SJCRH30 (cell line): ENCODE results near the gene ZNF143. TPM values are rescaled to one million over a fixed set of nuclear protein-coding genes. Genes with fewer than 3 reads are reported as not detected.
"Not testable (repeated sequence)": the region's sequence is repeated elsewhere in the genome, so short reads cannot be mapped to it uniquely, and the experiment has no call there.

ENCODE experiments used
- DNase-seq, 2 experiments: peaks; one replicate each; pipeline ENCODE4 v3.0.0-alpha.2; 2015 to 2020
- H3K27ac ChIP-seq: fragments of 250-450 bp; sonication (Bioruptor Pico); 2 replicates; pipeline ENCODE4 v1.5.1; 2020; ENCODE audit warnings: mild to moderate bottlenecking, moderate library complexity
- H3K27me3 ChIP-seq: fragments of 250-450 bp; sonication (Bioruptor Pico); 2 replicates; pipeline ENCODE4 v1.5.1; 2020; ENCODE audit warnings: mild to moderate bottlenecking, moderate library complexity
- H3K36me3 ChIP-seq: fragments of 250-450 bp; sonication (Bioruptor Pico); 2 replicates; pipeline ENCODE4 v1.5.1; 2020; ENCODE audit warnings: mild to moderate bottlenecking, moderate library complexity
- H3K4me1 ChIP-seq: fragments of 250-450 bp; sonication (Bioruptor Pico); 2 replicates; pipeline ENCODE4 v1.5.1; 2020; ENCODE audit warnings: mild to moderate bottlenecking, moderate library complexity
- H3K4me3 ChIP-seq: fragments of 250-450 bp; sonication (Bioruptor Pico); 2 replicates; pipeline ENCODE4 v1.5.1; 2020; ENCODE audit warnings: mild to moderate bottlenecking, moderate library complexity
- H3K9me3 ChIP-seq: fragments of 250-450 bp; sonication (Bioruptor Pico); replicated peaks from 2 replicates; pipeline ENCODE4 v1.5.1; 2020; ENCODE audit warnings: mild to moderate bottlenecking, moderate library complexity
- total RNA-seq: library from RNA; depleted of rRNA; stranded (reverse); fragments of >200 nt; shearing (Covaris generic); gene quantifications from 2 replicates; pipeline ENCODE4 v1.2.3, GENCODE V29; 2014

Gene ZNF143
- total RNA-seq, 1 experiment from 2014 or later = 25.5 TPM

- peaks cover 38% of the 10 kb centered on the region for H3K36me3 ChIP-seq
- H3K4me1 ChIP-seq = no peaks in the 10 kb centered on the region
- no peak overlapping the region for H3K27ac ChIP-seq
- DNase-seq = no peak
- H3K27me3 ChIP-seq = no peaks in the 10 kb centered on the region
- H3K4me3 ChIP-seq = no peak overlapping the region
- H3K9me3 ChIP-seq = no peaks in the 10 kb centered on the region
These were observed 19.1 kb downstream of the ZNF143 start for GRCh38 chr11:9479899-9480298.

GRCh38 chr11:9489080-9489765, 28.4 kb downstream of the ZNF143 start:
- Histone ChIP-seq H3K27ac (no peak overlapping the region), H3K4me1 (no peaks in the 10 kb centered on the region), H3K9me3 (no peaks in the 10 kb centered on the region), H3K36me3 (peaks cover 27% of the 10 kb centered on the region), H3K4me3 (no peak overlapping the region), H3K27me3 (no peaks in the 10 kb centered on the region)
- DNase-seq = no peak

- no peaks in the 10 kb centered on the region for H3K4me1 ChIP-seq
- H3K4me3 ChIP-seq = no peak overlapping the region
- H3K27ac ChIP-seq = no peak overlapping the region
- H3K9me3 ChIP-seq = no peaks in the 10 kb centered on the region
- peak in 1 of 2 experiments; percentile 28 for DNase-seq
- peaks cover 32% of the 10 kb centered on the region for H3K36me3 ChIP-seq
- no peaks in the 10 kb centered on the region for H3K27me3 ChIP-seq
These were observed 29.6 kb downstream of the ZNF143 start for GRCh38 chr11:9490376-9490775.

DNA sequence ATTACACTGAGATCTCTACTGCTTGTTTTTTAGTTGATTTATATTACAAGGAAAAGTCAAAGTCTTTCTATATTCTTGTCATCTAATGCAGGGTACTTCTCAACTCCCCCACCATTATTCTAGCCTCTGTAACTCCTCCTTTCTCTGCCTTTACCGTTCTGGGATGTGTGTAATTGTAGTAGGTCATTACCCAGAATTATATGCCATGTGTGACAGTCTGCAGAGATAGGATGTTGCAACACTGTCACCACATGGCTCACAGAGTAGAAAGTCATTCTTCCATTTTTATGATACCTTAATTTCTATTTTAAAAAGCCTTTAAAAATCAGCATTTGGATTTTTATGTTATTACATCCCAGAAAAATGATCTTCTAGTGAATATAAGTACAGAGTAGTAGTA, 32.7 kb downstream of the ZNF143 start:
- no peak overlapping the region for H3K27ac ChIP-seq

DNA sequence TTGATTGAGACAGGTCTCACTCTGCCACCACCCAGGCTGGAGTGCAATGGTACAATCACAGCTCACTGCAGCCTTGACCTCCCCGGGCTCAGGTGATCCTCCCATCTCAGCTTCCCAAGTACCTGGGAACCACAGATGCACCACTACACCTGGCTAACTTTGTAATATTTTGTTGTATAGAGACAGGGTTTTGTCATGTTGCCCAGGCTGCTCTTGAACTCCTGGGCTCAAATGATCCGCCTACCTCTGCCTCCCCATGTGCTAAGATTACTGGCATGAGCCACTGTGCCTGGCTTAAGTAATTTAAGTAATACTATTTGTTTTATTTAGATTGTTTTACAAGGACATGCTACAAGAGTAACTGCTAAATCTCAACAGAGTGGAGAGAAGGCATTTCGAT, 33.5 kb downstream of the ZNF143 start:
- Histone ChIP-seq H3K27me3 (no peaks in the 10 kb centered on the region), H3K36me3 (peaks cover 34% of the 10 kb centered on the region), H3K9me3 (no peaks in the 10 kb centered on the region), H3K27ac (no peak overlapping the region), H3K4me1 (no peaks in the 10 kb centered on the region), H3K4me3 (no peak overlapping the region)
- DNase-seq = no peak

More for the DNA sequence above, 32.7 kb downstream of the ZNF143 start:
- H3K9me3 ChIP-seq = no peaks in the 10 kb centered on the region
- peaks cover 34% of the 10 kb centered on the region for H3K36me3 ChIP-seq
- H3K4me3 ChIP-seq = no peak overlapping the region
- DNase-seq = no peak
- H3K27me3 ChIP-seq = no peaks in the 10 kb centered on the region
- no peaks in the 10 kb centered on the region for H3K4me1 ChIP-seq

DNA sequence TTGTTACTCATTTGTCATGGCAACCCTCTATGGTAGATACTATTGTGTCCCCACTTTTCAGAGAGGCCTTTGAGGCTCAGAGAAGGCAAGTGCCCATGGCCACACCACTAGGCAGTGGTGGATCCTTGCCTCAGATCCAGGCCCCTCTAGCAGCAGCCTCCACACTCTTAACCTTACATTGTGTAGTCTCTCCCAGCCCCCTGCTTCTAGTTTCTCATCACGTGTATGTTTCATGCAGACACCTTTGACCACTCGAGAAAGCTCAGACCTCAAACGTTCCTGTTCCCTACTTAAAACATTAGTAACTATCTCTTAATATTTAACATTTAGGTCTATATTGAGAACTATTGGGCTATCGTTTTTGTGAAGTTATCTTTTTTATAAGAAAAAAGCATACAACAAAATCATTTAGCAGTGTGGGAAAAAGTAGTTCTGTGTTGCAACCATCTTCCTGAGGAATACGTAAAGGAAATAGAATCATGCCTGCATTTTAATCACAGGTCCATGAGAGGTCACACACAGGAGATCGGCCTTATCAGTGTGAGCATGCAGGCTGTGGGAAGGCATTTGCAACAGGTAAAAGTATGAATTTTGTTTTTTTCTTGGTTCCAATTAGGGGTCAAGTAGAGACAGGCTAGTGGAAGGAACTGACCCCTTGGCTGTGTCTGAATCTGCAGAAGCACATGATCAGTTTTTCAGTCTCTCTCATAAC, 35.1 kb downstream of the ZNF143 start:
- Histone ChIP-seq H3K36me3 (peaks cover 35% of the 10 kb centered on the region), H3K27me3 (no peaks in the 10 kb centered on the region)

GRCh38 chr11:9498457-9499078, 37.8 kb downstream of the ZNF143 start:
- no peak for DNase-seq
- Histone ChIP-seq H3K4me1 (no peaks in the 10 kb centered on the region), H3K27me3 (no peaks in the 10 kb centered on the region), H3K27ac (no peak overlapping the region), H3K4me3 (no peak overlapping the region), H3K9me3 (no peaks in the 10 kb centered on the region), H3K36me3 (peaks cover 39% of the 10 kb centered on the region)

More for the DNA sequence above, 35.1 kb downstream of the ZNF143 start:
- no peak overlapping the region for H3K27ac ChIP-seq
- H3K4me1 ChIP-seq = no peaks in the 10 kb centered on the region
- no peak overlapping the region for H3K4me3 ChIP-seq
- H3K9me3 ChIP-seq = no peaks in the 10 kb centered on the region
- no peak for DNase-seq

GRCh38 chr11:9506489-9507276, 45.9 kb downstream of the ZNF143 start:
- Histone ChIP-seq H3K27me3 (no peaks in the 10 kb centered on the region), H3K36me3 (peaks cover 15% of the 10 kb centered on the region), H3K4me1 (0 out of 2 replicates have a peak, but pooled peaks cover 3% of the 10 kb centered on the region), H3K27ac (no peak overlapping the region), H3K9me3 (no peaks in the 10 kb centered on the region), H3K4me3 (no peak overlapping the region)
- peak; percentile 74 to 90 for DNase-seq

GRCh38 chr11:9507277-9507580, 46.4 kb downstream of the ZNF143 start:
- no peaks in the 10 kb centered on the region for H3K27me3 ChIP-seq
- H3K36me3 ChIP-seq = peaks cover 15% of the 10 kb centered on the region
- H3K27ac ChIP-seq = no peak overlapping the region
- H3K4me1 ChIP-seq = 0 out of 2 replicates have a peak, but pooled peaks cover 3% of the 10 kb centered on the region
- H3K4me3 ChIP-seq = no peak overlapping the region
- DNase-seq = no peak
- H3K9me3 ChIP-seq = no peaks in the 10 kb centered on the region

DNA sequence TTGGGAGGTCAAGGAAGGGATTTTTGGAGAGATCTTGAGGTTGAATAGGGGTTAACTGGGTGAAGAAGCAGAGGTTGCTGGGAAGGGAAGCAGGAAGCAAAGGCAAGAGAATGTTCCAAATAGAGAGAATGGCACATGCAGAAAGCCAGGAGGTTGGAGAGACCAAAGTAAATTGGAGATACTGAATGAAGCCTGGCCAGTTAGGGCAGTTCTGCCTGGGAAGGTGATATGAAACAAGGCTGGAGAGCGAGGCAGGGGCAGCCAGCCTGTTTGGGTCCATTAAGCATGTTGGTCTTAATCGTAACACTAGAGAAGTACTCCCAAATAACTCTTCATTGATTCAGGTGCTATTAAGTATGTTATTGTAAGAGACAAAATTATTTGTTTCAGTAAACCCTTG, 48.2 kb downstream of the ZNF143 start:
- no peak overlapping the region for H3K27ac ChIP-seq
- H3K4me3 ChIP-seq = no peak overlapping the region
- no peak for DNase-seq
- no peaks in the 10 kb centered on the region for H3K27me3 ChIP-seq
- H3K9me3 ChIP-seq = no peaks in the 10 kb centered on the region
- H3K36me3 ChIP-seq = peaks cover 23% of the 10 kb centered on the region
- 0 out of 2 replicates have a peak, but pooled peaks cover 3% of the 10 kb centered on the region for H3K4me1 ChIP-seq

DNA sequence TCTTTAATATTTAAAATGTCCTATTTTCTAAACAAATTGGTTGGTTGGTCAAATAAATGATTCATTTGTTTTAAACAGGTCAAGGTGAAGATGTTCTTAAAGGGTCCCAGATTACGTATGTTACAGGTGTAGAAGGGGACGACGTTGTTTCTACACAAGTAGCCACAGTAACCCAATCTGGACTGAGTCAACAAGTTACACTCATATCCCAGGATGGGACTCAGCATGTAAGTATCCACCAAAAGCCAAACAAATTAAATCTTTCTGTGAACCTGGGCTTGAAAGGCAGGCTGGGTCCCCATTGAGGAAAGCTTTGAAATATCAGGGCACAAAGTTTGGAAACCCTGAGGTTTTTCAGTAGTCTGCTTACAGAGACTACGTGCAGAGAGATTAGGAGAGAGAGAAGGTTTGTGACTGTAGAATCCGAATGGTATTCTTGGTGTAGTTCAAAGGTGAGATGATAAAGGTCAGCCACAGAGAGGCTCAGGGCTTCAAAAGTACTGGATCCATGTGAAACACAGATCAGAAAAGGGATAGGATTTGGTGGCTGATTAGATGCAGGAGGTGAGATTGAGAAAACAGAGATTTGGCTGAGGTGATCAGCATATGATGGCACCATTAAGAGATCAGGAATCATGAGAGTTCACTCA, 51.7 kb downstream of the ZNF143 start:
- H3K36me3 ChIP-seq = peaks cover 44% of the 10 kb centered on the region
- H3K9me3 ChIP-seq = no peaks in the 10 kb centered on the region
- H3K27me3 ChIP-seq = no peaks in the 10 kb centered on the region
- H3K27ac ChIP-seq = no peak overlapping the region
- no peak for DNase-seq
- H3K4me3 ChIP-seq = no peak overlapping the region
- H3K4me1 ChIP-seq = 0 out of 2 replicates have a peak, but pooled peaks cover 3% of the 10 kb centered on the region

DNA sequence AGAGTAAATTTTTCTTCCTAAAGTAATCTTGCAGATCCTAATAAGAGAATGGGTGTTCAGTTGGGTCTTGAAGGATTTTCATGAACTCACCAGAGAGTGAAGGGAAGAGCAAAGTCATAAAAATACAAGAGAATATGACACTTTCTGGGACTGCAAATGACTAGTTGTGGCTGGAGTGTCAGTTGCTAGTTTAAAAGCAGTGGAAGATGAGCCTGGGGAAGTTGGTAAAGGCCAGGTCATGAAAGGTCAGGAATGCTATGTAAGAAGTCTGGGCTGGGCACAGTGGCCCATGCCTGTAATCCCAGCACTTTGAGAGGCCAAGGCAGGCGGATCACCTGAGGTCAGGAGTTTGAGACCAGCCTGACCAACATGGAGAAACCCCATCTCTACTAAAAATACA, 53.8 kb downstream of the ZNF143 start:
- H3K27me3 ChIP-seq, H3K27ac ChIP-seq, H3K9me3 ChIP-seq, H3K4me1 ChIP-seq, DNase-seq, H3K4me3 ChIP-seq: not testable (repeated sequence)
- peaks cover 42% of the 10 kb centered on the region for H3K36me3 ChIP-seq

DNA sequence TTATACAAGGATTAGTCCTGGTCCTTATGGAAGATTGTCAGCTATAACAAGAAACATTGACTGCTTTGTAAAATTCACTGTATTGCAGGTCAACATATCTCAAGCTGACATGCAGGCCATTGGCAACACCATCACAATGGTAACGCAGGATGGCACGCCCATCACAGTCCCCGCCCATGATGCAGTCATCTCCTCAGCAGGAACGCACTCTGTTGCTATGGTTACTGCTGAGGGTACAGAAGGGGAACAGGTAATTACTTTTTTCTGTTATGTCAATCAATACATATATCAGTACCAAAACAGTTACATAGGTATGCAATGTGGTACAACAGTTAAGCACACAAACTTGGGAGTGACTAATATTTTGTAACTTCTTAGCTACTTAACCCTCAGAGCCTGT, 55.3 kb downstream of the ZNF143 start:
- H3K27ac ChIP-seq = no peak overlapping the region

GRCh38 chr11:9518835-9519410, 58.1 kb downstream of the ZNF143 start:
- Histone ChIP-seq H3K27me3 (no peaks in the 10 kb centered on the region), H3K4me3 (no peak overlapping the region), H3K36me3 (peaks cover 30% of the 10 kb centered on the region), H3K4me1 (no peaks in the 10 kb centered on the region), H3K9me3 (no peaks in the 10 kb centered on the region), H3K27ac (no peak overlapping the region)
- no peak for DNase-seq

More for the DNA sequence above, 55.3 kb downstream of the ZNF143 start:
- H3K4me1 ChIP-seq = no peaks in the 10 kb centered on the region
- no peaks in the 10 kb centered on the region for H3K27me3 ChIP-seq
- DNase-seq = no peak
- H3K4me3 ChIP-seq = no peak overlapping the region
- H3K36me3 ChIP-seq = peaks cover 35% of the 10 kb centered on the region
- H3K9me3 ChIP-seq = no peaks in the 10 kb centered on the region
